ENCODE data around the gene RHOT1. TPM values are rescaled to one million over a fixed set of nuclear protein-coding genes. Genes with fewer than 3 reads are reported as not detected.
"Not testable (repeated sequence)": the region's sequence is repeated elsewhere in the genome, so short reads cannot be mapped to it uniquely, and the experiment has no call there.

The RHOT1 gene
- total RNA-seq, 1 donor from 2014 or later: 17.2 TPM

DNA sequence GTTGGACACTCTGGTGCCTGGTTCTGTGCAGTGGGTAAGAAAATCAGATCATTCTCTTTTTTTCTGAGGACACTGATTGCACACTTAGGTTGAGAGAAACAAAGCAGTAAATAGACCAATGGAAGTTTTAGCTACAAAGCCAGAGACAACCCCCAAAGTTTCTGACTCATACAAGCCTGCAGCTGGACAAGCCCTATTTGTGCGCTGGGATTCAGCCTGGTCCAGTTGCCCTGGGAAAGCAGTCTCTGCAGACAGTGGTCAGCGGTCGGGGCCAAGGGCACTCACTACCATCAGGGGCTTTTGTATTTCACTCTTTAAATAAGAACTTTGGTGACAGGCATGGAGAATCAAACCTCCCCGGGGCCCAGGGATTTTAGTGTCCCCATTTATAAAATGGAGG, 117.3 kb downstream of the RHOT1 start:
- Histone ChIP-seq H3K36me3 (no peaks in the 10 kb centered on the region), H3K4me3 (no peak overlapping the region), H3K27ac (no peak overlapping the region), H3K27me3 (no peaks in the 10 kb centered on the region), H3K9me3 (no peaks in the 10 kb centered on the region), H3K4me1 (no peaks in the 10 kb centered on the region)
- intact Hi-C loops (cut with DNase I): no loop called here
- no peak for DNase-seq (ENCODE audit: low spot score in 2 of 2)
- TF ChIP-seq, protein P1, sequence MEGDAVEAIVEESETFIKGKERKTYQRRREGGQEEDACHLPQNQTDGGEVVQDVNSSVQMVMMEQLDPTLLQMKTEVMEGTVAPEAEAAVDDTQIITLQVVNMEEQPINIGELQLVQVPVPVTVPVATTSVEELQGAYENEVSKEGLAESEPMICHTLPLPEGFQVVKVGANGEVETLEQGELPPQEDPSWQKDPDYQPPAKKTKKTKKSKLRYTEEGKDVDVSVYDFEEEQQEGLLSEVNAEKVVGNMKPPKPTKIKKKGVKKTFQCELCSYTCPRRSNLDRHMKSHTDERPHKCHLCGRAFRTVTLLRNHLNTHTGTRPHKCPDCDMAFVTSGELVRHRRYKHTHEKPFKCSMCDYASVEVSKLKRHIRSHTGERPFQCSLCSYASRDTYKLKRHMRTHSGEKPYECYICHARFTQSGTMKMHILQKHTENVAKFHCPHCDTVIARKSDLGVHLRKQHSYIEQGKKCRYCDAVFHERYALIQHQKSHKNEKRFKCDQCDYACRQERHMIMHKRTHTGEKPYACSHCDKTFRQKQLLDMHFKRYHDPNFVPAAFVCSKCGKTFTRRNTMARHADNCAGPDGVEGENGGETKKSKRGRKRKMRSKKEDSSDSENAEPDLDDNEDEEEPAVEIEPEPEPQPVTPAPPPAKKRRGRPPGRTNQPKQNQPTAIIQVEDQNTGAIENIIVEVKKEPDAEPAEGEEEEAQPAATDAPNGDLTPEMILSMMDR (IDR thresholded peaks at IDR 0.05): no peak

GRCh38 chr17:32261417-32261736, 119.1 kb downstream of the RHOT1 start:
- H3K27me3 ChIP-seq: no peaks in the 10 kb centered on the region
- intact Hi-C loops (cut with DNase I): no loop called here
- TF ChIP-seq, protein P1 (IDR thresholded peaks at IDR 0.05): no peak

DNA sequence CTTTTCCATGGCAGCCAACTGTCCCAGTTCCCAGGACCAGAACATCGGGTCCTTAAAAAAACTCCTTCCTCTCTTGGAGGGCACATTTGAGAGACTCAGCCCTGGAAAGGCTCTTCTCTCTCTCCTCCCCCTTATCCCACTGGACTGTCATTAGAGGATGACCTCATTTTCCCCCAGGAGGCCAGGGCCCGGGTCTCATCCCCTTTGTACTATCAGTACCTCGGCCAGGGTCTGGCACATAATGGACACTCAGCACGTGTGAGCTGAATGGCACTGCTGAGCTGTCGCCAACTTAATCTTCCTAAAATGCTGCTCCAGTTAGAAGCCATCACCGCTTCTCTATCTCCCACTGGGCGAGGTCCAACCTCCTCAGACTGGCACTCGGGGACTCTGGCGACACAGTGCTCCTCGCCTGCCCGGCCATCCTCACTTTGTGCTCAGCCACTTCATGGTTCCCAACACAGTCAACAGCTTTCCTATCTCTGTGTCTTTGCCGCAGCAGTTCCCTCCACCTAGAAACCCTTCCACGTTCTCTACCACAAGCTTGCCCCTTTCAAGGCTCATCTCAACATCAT, 119.7 kb downstream of the RHOT1 start:
- TF ChIP-seq, protein P1 (IDR thresholded peaks at IDR 0.05): no peak
- H3K9me3 ChIP-seq: no peaks in the 10 kb centered on the region
- intact Hi-C loops (cut with DNase I): no loop called here

More at GRCh38 chr17:32261417-32261736, 119.1 kb downstream of the RHOT1 start:
- H3K27ac ChIP-seq: no peak overlapping the region
- no peak for DNase-seq (ENCODE audit: low spot score in 2 of 2)
- H3K9me3 ChIP-seq: no peaks in the 10 kb centered on the region
- H3K4me1 ChIP-seq: peaks cover 0 to 6% of the 10 kb centered on the region in 2 donors
- no peaks in the 10 kb centered on the region for H3K36me3 ChIP-seq
- H3K4me3 ChIP-seq: no peak overlapping the region

GRCh38 chr17:32263515-32263914, 121.2 kb downstream of the RHOT1 start:
- H3K9me3 ChIP-seq; intact Hi-C loops (cut with DNase I); DNase-seq (ENCODE audit: low spot score in 2 of 2); H3K27ac ChIP-seq; H3K36me3 ChIP-seq; H3K4me3 ChIP-seq: not testable (repeated sequence)
- Histone ChIP-seq H3K4me1 (peaks cover 7 to 19% of the 10 kb centered on the region in 2 donors), H3K27me3 (peaks cover 13% of the 10 kb centered on the region)

More for the DNA sequence above, 119.7 kb downstream of the RHOT1 start:
- no peak for DNase-seq (ENCODE audit: low spot score in 2 of 2)
- Histone ChIP-seq H3K27ac (no peak overlapping the region), H3K27me3 (peaks cover 4% of the 10 kb centered on the region), H3K4me3 (no peak overlapping the region), H3K4me1 (peaks cover 4 to 12% of the 10 kb centered on the region in 2 donors), H3K36me3 (no peaks in the 10 kb centered on the region)

GRCh38 chr17:32264140-32264799, 122.0 kb downstream of the RHOT1 start:
- no peak for DNase-seq (ENCODE audit: low spot score in 2 of 2)
- TF ChIP-seq, protein P1 (IDR thresholded peaks at IDR 0.05): no peak
- Histone ChIP-seq H3K4me1 (peaks cover 7 to 19% of the 10 kb centered on the region in 2 donors), H3K36me3 (no peaks in the 10 kb centered on the region), H3K9me3 (no peaks in the 10 kb centered on the region), H3K4me3 (no peak overlapping the region), H3K27ac (no peak overlapping the region), H3K27me3 (peaks cover 13% of the 10 kb centered on the region)
- intact Hi-C loops (cut with DNase I): no loop called here

DNA sequence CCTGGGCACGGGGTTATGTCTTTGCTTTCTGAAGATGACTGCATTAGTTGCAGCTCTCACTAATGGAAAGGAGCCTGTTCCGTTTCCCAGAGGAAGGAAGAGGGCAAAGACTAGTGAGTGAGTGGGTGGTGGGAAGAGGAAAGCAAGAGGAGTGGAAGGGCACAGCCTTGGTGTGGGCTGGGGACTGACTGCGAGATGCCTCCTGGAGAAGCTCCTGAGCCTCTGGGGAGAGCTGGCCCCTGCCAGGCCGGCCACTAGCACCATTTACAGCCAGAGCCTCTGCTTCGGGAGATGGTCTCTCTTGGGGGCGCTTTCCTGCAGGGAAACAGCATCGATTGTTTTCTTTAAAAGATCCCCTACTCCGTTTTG, 122.5 kb downstream of the RHOT1 start:
- TF ChIP-seq, protein P1 (IDR thresholded peaks at IDR 0.05): no peak
- intact Hi-C loops (cut with DNase I): no loop called here
- no peaks in the 10 kb centered on the region for H3K36me3 ChIP-seq

More for the DNA sequence above, 122.5 kb downstream of the RHOT1 start:
- Histone ChIP-seq H3K27ac (no peak overlapping the region), H3K27me3 (peaks cover 13% of the 10 kb centered on the region), H3K4me1 (peaks cover 7 to 19% of the 10 kb centered on the region in 2 donors), H3K9me3 (no peaks in the 10 kb centered on the region), H3K4me3 (peak overlapping the region; percentile 55 to 80)
- DNase-seq (ENCODE audit: low spot score in 2 of 2): no peak

Data from ascending aorta (tissue), 2 donors.